ENCODE measurements around the gene PIK3CG.
"Not testable (repeated sequence)": the region's sequence is repeated elsewhere in the genome, so short reads cannot be mapped to it uniquely, and the experiment has no call there.

DNA sequence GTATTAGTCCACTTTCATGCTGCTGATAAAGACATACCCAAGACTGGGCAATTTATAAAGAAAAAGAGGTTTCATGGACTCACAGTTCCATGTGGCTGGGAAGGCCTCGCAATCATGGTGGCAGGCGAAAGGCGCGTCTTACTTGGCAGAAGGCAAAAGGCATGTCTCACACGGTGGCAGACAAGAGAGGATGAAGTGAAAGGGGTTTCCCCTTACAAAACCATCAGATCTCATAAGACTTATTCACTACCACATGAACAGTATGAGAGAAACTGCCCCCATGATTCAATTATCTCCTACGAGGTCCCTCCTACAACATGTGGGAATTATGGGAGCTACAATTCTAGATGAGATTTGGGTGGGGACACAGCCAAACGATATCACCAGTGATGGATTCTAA, 13.4 kb upstream of the PIK3CG start:
- not testable (repeated sequence) for TF ChIP-seq POLR2A (IDR thresholded peaks at IDR 0.05; ENCODE audit: low read depth, low read length); TAF1 (IDR thresholded peaks at IDR 0.05; ENCODE audit: low read depth, low read length); POLR2AphosphoS5 (IDR thresholded peaks at IDR 0.05; ENCODE audit: low read depth, low read length); PAX5 (IDR thresholded peaks at IDR 0.05; ENCODE audit: insufficient read depth, low read length, severe bottlenecking); POU2F2 (IDR thresholded peaks at IDR 0.05; ENCODE audit: low read depth, low read length)

All from GM12891 (cell line).